SIG-M5 treated with dmso at 0.1 percent for 504 hours (cell line): ENCODE results near the gene COMMD1.
"Not testable (repeated sequence)": the region's sequence is repeated elsewhere in the genome, so short reads cannot be mapped to it uniquely, and the experiment has no call there.

ENCODE experiments used
- DNase-seq: peaks from one replicate; lab custom pipeline; 2025; ENCODE audit not compliant: unreplicated experiment; lab: John Stamatoyannopoulos, UW

Gene COMMD1

GRCh38 chr2:61905372-61906185, at the start of gene COMMD1:
COMMD1 (plus strand) TSS chr2:61905674; CDS start chr2:61905679, 5 bp downstream.
- peak; percentile 85 for DNase-seq

DNA sequence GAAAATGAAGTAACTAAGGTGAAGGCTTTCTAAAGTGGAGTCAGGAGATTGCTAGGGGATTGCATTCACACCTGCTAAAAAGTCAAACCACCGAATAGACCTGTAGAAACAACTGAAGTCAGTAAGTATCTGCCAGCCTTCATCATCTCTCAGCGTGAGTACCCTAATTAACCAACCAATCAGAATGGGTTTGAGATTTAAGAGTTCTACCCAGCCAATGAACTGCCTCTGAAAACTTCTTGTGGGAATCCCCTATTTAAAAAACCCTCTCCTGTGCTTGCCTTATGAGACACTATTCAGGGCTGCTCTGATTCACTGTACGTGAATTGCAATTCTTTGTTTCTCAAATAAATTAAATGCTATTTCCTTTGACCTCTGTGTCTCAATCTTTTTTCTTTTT, 48.2 kb upstream of the COMMD1 start:
- no peak for DNase-seq

- no peak for DNase-seq
Measured at GRCh38 chr2:61862085-61862484, 43.4 kb upstream of the COMMD1 start.

DNA sequence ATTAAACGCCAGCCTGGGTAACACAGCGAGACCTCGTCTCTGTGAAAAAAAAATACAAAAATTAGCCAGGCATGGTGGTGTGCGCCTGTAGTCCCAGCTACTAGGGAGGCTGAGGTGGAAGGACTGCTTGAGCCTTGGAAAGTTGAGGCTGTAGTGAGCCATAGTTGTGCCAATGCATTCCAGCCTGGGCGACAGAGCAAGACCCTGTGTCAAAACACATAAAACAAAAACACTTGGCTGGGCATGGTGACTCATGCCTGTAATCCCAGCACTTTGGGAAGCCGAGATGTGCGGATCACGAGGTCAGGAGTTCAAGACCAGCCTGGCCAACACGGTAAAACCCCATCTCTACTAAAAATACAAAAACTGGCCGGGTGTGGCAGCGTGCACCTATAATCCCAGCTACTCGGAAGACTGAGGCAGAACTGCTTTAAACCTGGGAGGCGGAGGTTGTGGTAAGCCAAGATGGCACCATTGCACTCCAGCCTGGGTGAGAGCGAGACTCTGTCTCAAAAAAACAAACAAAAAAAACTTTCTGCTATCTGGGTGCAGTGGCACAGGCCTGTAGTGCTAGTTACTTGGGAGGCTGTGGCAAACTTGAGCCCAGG, 38.9 kb upstream of the COMMD1 start:
- not testable (repeated sequence) for DNase-seq

DNA sequence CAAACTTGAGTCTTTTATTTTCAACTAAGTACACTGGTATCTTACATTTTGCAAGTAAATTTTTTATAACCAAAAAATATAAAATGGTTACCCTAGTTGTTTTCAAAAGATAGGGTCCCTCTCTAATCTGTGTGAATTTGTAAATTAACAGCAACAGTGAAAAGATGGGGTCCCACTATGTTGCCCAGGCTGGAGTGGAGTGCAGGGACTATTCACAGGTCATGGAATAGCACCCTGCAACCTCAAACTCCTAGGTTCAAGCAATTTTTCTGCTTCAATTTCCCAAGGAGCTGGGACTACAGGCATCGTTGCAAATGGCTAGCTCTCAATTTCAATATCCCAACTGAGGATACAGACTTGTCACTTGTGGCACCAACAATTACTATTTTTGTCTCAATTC, 29.1 kb upstream of the COMMD1 start:
- DNase-seq: no peak

DNA sequence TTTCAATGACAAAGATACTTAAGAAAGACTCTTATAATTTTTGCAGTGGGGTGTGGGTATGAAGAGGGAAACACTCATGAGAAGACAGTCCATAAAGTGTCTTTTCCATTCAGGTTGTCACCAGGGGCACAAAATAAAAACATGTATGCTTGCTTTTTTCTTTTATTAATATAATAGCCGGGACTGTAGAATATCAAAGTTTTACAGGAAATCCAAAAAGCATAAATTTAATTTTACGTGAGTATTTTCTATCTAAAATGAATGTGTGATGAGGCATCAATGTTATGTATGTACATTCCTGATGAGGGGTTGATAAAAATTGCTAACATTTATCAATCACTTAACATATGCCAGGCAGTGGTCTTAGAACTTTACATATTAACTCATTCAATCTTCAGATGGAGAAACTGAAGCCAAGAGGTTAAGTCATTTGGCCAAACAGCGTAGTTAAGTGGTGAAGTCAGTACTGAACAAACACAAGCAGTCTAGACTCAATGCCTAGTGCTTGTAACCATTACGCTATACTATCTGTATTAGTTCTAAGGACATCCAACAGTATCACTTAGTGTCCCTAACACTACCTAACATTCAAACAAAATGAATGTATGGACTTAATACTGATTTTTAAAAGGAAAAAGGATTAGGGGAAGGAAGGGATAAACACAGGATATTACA, 27.8 kb upstream of the COMMD1 start:
- no peak for DNase-seq

DNA sequence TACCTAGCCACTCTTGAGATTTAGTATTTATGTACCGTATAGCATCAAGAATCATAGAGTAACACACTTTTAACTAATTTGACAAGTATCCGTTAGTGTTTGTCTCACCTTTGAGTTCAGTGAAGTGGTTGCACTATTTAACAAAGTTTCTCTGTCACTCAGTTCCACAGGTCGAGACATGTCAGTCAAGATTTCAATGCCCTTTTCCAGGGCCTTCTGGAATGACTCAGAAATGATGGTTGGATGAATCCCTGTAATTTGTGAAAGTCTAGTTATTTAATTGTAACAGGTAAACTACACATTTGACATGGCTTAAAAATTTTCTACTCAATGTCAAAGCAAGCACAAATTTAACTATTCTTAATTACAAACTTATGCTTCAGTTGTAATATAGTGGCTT, 26.7 kb upstream of the COMMD1 start:
- DNase-seq: no peak

DNA sequence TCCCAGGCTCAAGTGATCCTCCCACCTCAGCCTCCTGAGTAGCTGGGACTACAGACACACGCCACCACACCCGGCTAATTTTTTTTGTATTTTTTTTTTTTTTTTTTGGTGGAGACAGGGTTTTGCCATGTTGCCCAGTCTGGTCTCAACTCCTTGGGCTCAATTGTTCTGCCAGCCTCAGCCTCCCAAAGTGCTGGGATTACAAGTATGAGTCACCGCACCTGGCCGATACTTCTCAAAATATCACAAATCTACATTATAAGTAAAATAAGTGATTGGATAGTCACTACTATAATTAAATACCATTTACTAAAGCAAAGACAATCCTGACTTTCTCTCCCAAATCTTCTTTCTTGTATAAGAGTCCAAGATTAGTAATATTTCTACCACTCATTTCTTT, 26.1 kb upstream of the COMMD1 start:
- not testable (repeated sequence) for DNase-seq

DNA sequence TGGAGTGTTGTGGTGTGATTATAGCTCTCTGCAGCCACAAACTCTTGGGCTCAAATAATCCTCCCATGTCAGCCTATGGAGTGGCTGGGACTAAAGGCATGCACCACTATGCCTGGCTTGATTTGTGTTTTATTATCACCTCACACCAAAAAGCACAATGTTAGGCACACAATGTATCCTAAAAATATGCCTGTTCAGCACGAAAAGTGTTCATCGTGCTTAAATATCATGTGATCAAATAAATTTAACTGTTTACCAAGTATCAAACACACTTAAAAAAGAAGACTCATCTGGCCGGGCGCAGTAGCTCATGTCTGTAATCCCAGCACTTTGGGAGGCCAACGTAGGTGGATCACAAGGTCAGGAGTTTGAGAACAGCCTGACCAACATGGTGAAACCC, 22.6 kb upstream of the COMMD1 start:
- no peak for DNase-seq

DNA sequence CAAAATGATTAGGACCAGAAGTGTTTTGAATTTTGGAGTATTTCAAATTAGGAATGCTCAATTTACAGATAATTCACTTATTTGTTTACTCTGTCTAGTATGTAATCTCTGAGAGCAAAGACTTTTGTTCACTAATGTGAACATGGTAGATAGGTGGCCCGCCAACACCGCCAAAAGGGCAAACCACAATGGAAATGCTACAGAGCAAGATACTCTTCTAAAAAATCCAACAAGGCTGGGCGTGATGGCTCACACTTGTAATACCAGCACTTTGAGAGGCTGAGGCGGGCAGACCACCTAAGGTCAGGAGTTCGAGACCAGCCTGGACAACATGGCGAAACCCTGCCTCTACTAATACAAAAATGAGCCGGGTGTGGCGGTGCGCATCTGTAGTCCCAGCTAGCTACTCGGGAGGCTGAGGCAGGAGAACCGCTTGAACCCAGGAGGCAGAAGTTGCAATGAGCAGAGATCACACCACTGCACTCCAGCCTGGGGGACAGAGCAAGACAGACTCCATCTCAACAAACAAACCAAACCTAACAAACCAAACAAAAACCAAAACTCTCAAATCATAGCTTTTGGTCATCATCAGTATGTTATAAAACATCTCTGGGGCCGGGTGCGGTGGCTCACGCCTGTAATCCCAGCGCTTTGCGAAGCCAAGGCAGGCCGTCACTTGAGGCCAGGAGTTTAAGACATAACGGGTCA, 19.4 kb upstream of the COMMD1 start:
- DNase-seq: no peak

DNA sequence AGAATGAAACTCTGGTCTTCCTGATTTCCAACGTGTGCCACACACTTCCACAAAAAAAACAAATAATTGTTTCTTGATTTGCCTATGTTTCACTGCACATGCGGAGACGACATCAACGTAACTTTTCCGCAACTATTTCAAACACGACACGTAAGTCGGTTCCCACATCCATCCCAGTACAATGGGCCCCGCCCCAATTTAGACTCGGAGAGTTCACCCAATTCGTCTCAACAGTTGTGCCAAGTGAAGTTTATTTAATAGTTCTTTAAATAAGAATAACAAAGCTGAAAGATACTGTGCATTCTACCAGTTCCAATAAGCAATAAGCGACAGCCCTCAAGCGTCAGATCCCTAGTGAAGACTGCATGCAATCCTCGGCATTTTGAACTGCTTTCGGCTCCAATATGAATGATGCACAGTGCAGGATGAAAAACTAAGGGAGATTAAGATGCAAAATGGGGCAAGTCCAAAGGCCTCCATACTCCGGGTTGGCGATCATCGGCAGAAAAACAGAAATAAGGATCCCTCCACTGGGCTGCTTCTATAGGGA, 17.7 kb upstream of the COMMD1 start:
- DNase-seq: peak; percentile 35

- DNase-seq: peak; percentile 92
Measured at GRCh38 chr2:61888267-61889055, 17.0 kb upstream of the COMMD1 start, which contains the start of gene CCT4. CCT4 (minus strand) TSS chr2:61888656; CDS start chr2:61888507, 149 bp downstream.

DNA sequence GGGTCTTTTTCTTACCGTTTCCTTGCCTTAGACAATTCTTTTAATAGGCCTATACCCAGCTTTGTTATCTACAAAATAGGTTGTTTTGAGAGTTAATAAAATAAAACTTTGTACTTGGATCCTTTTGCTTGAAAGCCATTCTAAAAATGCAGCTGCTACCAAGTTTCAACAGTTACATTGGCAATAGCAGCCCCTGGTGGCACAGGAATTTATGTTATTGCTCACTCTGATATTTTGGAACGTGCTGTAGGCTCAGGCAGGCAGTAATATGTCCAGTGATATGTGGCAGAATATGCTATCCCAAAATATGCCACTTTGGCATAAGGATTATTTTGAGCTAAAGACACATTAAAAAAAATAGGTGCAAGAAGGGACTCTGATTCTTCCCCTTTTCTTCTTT, 6.7 kb upstream of the COMMD1 start:
- peak; percentile 58 for DNase-seq

DNA sequence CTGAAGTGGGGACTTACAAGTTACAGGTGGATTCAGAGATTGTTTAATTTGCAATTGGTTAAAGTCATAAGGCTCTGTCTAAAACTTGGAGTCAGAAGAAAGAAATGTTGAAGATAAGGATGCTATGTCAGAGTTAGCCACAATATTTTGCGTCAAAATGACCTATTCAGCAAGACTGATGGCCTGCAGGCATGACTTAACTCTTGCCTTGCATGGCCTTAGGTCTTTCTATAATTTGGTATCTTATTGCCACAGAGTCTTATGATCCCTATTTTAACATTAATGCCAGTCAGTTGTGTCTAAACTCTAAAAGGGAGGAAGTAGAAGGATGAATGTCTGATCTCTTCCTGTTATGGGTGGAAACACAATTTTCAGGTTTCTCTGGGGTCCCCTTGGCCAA, 5.2 kb upstream of the COMMD1 start:
- no peak for DNase-seq

- no peak for DNase-seq
Measured at GRCh38 chr2:61906186-61906470, 654 bp downstream of the COMMD1 start.

- no peak for DNase-seq
Measured at GRCh38 chr2:61909116-61909515, 3.6 kb downstream of the COMMD1 start.

DNA sequence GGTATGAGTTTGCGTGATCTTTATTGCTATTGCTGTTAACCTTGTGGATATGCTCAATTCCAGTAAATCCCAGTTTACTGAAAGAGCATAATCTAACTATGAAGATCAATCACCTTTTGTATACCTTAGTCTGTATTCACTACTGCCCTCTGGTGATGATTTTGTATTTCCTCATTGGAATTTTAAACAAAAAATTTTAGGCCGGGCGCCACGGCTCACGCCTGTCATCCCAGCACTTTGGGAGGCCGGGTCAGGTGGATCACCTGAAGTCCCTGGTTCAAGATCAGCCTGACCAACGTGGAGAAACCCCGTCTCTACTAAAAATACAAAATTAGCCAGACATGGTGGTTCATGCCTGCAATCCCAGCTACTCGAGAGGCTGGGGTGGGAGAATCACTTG, 5.1 kb downstream of the COMMD1 start:
- no peak for DNase-seq

DNA sequence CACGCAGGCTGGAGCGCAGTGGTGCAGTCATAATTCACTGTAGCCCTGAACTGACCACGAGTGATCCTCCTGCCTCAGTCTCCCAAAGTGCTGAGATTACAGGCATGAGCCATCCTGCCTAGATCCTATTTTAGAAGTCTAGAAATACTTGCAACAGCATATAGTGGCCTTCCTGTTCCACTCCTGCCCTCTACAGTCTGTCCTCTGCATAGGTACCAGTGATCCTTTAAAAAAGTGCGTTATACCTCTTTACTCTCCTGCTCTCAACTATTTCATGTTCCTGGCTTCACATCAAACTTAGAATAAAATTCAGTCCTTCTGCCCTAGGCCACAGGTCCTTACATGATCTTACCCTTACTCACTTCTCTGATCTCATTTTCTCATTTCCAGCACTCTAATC, 6.0 kb downstream of the COMMD1 start:
- DNase-seq: peak; percentile 33

- DNase-seq: not testable (repeated sequence)
Measured at GRCh38 chr2:61914794-61915193, 9.3 kb downstream of the COMMD1 start.

- DNase-seq: no peak
Measured at GRCh38 chr2:61920548-61920947, 15.1 kb downstream of the COMMD1 start.
